Immature natural killer cell (primary cell): ENCODE results near the gene CYP3A4. TPM values are rescaled to one million over a fixed set of nuclear protein-coding genes. Genes with fewer than 3 reads are reported as not detected.
"Not testable (repeated sequence)": the region's sequence is repeated elsewhere in the genome, so short reads cannot be mapped to it uniquely, and the experiment has no call there.

ENCODE experiments used
- DNase-seq, 3 donors: peaks; one replicate each; pipeline ENCODE4 v3.0.0; 2022; ENCODE audit warnings: mixed read lengths in 1 of 3
- H3K27ac Mint-ChIP-seq, 6 donors: one replicate each; pipeline ENCODE4 v1.8.0; 2020; ENCODE audit warnings: mixed read lengths in 6 of 6, mild to moderate bottlenecking in 5 of 6, inconsistent platforms in 4 of 6, moderate library complexity in 3 of 6
- H3K27me3 Mint-ChIP-seq, 3 donors: one replicate each; pipeline ENCODE4 v1.8.0; 2020 to 2021; ENCODE audit warnings: low read depth in 3 of 3, mild to moderate bottlenecking in 3 of 3, mixed read lengths in 3 of 3, moderate library complexity in 3 of 3, inconsistent platforms in 1 of 3
- H3K36me3 Mint-ChIP-seq, 3 donors: one replicate each; pipeline ENCODE4 v1.8.0; 2020; ENCODE audit warnings: mixed read lengths in 3 of 3, inconsistent platforms in 2 of 3, mild to moderate bottlenecking in 2 of 3
- H3K4me1 Mint-ChIP-seq, 2 donors: one replicate each; pipeline ENCODE4 v1.8.0; 2020; ENCODE audit warnings: inconsistent platforms in 2 of 2, mild to moderate bottlenecking in 2 of 2, mixed read lengths in 2 of 2, moderate library complexity in 1 of 2
- H3K4me3 Mint-ChIP-seq, 5 donors: one replicate each; pipeline ENCODE4 v1.8.0; 2020; ENCODE audit warnings: mild to moderate bottlenecking in 5 of 5, mixed read lengths in 5 of 5, inconsistent platforms in 3 of 5, moderate library complexity in 3 of 5
- H3K9me3 Mint-ChIP-seq, 6 donors: one replicate each; pipeline ENCODE4 v1.8.0; 2020; ENCODE audit warnings: mild to moderate bottlenecking in 6 of 6, mixed read lengths in 6 of 6, inconsistent platforms in 4 of 6, moderate library complexity in 3 of 6
- polyA plus RNA-seq, 3 donors: library from polyadenylated mRNA; unstranded; fragments of 300-500 nt; fragmentation: Illumina TruSeq; gene quantifications; one replicate each; pipeline ENCODE4 v1.2.3, GENCODE V29; 2021

CYP3A4 gene
- polyA plus RNA-seq, 3 donors from 2014 or later, result not detected

- Mint-ChIP-seq H3K4me3 (no peak overlapping the region), H3K27me3 (peaks cover 0 to 9% (median 3%) of the 10 kb centered on the region in 3 donors), H3K36me3 (peaks cover 0 to 14% (median 4%) of the 10 kb centered on the region in 3 donors), H3K9me3 (no peaks in the 10 kb centered on the region), H3K27ac (no peak overlapping the region), H3K4me1 (no peaks in the 10 kb centered on the region)
- no peak for DNase-seq
Measured at GRCh38 chr7:99737726-99738125, 46.3 kb downstream of the CYP3A4 start.

DNA sequence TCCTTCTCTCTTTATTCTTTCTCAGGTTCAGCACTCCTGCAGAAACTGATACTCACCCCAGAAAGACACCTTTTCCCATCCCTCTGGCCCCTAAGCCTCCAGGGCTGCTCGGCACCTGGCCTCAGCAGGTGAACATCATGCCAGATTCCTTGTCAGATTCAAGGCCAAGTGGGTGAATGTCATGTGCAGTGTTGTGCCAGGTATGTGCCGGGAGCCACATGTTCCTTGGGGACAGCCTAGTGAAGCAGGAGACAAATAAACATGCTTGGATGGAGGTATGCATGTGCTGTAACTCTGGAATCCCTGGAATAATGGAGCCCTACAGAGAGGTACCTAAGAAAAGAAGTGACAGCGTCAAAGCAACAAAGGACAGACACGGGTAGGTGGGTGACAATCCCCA is 47.3 kb downstream of the CYP3A4 start:
- H3K9me3 Mint-ChIP-seq, DNase-seq, H3K27me3 Mint-ChIP-seq, H3K4me1 Mint-ChIP-seq, H3K4me3 Mint-ChIP-seq, H3K27ac Mint-ChIP-seq: not testable (repeated sequence)
- peaks cover 0 to 14% (median 4%) of the 10 kb centered on the region in 3 donors for H3K36me3 Mint-ChIP-seq

GRCh38 chr7:99734987-99735386 is 49.0 kb downstream of the CYP3A4 start, which contains the start of gene CYP3A7:
TSS of gene CYP3A7 (minus strand) at chr7:99735196. CDS start at chr7:99735093, 103 bp downstream.
- no peak for DNase-seq
- Mint-ChIP-seq H3K4me3 (no peak within 1 kb of the TSS), H3K27ac (peak within 1 kb of the TSS in 1 of 6 donors; percentile 24), H3K9me3 (no peaks in the 10 kb centered on the region), H3K27me3 (peaks cover 0 to 5% (median 0%) of the 10 kb centered on the region in 3 donors), H3K4me1 (no peaks in the 10 kb centered on the region), H3K36me3 (peaks cover 0 to 6% (median 4%) of the 10 kb centered on the region in 3 donors)

- peak in 2 of 3 donors; percentile 2 to 3 for DNase-seq
Measured at GRCh38 chr7:99733448-99733847, 50.5 kb downstream of the CYP3A4 start.

DNA sequence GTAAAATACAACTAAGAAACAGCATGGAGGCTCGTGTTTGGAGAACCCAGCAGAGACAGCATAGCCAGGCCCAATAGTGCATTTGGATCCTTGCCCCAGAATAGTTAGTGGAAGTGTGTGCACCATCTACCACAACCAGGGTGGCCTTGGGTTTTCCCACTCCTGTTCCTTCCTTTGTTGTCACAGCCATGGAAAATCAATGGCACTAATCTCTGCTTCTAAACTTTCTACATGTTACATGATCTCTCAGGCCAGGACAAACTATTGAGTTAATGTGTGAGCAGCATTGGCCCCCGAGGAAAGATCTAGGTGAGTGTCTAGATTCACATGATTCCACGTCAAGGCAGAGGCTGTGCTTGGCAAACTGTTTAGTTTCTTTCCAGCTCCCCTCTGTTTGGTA is 51.0 kb downstream of the CYP3A4 start:
- peaks cover 0 to 5% (median 0%) of the 10 kb centered on the region in 3 donors for H3K27me3 Mint-ChIP-seq
- no peak overlapping the region for H3K27ac Mint-ChIP-seq
- H3K4me1 Mint-ChIP-seq, result no peaks in the 10 kb centered on the region
- H3K4me3 Mint-ChIP-seq, result no peak overlapping the region
- H3K9me3 Mint-ChIP-seq, result no peaks in the 10 kb centered on the region
- peaks cover 0 to 6% (median 4%) of the 10 kb centered on the region in 3 donors for H3K36me3 Mint-ChIP-seq
- DNase-seq, result no peak

More at GRCh38 chr7:99733448-99733847, 50.5 kb downstream of the CYP3A4 start:
- Mint-ChIP-seq H3K36me3 (peaks cover 0 to 6% (median 4%) of the 10 kb centered on the region in 3 donors), H3K27me3 (peaks cover 0 to 5% (median 0%) of the 10 kb centered on the region in 3 donors), H3K27ac (no peak overlapping the region), H3K4me1 (no peaks in the 10 kb centered on the region), H3K4me3 (no peak overlapping the region), H3K9me3 (no peaks in the 10 kb centered on the region)

GRCh38 chr7:99731638-99732374 is 52.2 kb downstream of the CYP3A4 start:
- Mint-ChIP-seq H3K36me3 (peaks cover 0 to 2% (median 2%) of the 10 kb centered on the region in 3 donors), H3K4me3 (no peak overlapping the region), H3K27me3 (peaks cover 0 to 5% (median 0%) of the 10 kb centered on the region in 3 donors), H3K4me1 (no peaks in the 10 kb centered on the region), H3K9me3 (no peaks in the 10 kb centered on the region), H3K27ac (no peak overlapping the region)
- DNase-seq, result no peak

GRCh38 chr7:99730992-99731391 is 53.0 kb downstream of the CYP3A4 start:
- H3K9me3 Mint-ChIP-seq, result no peaks in the 10 kb centered on the region
- H3K4me1 Mint-ChIP-seq, result no peaks in the 10 kb centered on the region
- H3K36me3 Mint-ChIP-seq, result no peaks in the 10 kb centered on the region
- H3K27ac Mint-ChIP-seq, result no peak overlapping the region
- DNase-seq, result no peak
- no peak overlapping the region for H3K4me3 Mint-ChIP-seq
- peaks cover 0 to 2% (median 0%) of the 10 kb centered on the region in 3 donors for H3K27me3 Mint-ChIP-seq

DNA sequence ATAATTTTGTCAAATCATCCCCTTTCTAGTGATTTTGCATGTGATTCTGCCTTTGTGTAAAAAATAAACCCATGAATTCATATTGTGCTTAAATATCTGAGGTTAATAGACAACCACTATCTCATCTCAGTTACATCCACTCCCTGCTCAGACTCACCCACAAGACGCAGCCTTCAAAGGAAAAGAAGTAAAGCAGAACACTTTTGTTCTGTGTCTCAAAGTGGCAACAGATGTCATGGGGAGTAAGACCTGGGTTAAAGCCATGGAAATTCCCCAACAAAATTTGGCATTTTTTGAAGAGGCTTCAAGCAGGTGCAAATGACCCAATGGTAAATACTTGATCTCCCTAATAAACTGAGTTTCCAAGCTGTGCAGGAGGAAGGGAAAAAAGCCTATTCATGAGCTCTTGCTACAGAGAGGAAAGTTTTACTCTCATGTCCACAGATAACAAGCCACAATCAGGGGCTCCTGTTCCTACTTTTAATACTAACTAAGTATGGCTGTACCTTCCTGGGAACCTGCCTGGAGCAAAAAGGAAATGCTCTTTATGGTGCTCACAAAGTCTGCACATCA is 53.7 kb downstream of the CYP3A4 start:
- peaks cover 0 to 1% (median 0%) of the 10 kb centered on the region in 3 donors for H3K27me3 Mint-ChIP-seq
- H3K4me3 Mint-ChIP-seq, result no peak overlapping the region
- H3K4me1 Mint-ChIP-seq, result no peaks in the 10 kb centered on the region
- H3K36me3 Mint-ChIP-seq, result no peaks in the 10 kb centered on the region
- no peak for DNase-seq
- H3K27ac Mint-ChIP-seq, result no peak overlapping the region
- H3K9me3 Mint-ChIP-seq, result no peaks in the 10 kb centered on the region

- no peaks in the 10 kb centered on the region for H3K4me1 Mint-ChIP-seq
- H3K27ac Mint-ChIP-seq, result no peak overlapping the region
- no peak for DNase-seq
- H3K36me3 Mint-ChIP-seq, result no peaks in the 10 kb centered on the region
- no peaks in the 10 kb centered on the region for H3K27me3 Mint-ChIP-seq
- H3K9me3 Mint-ChIP-seq, result no peaks in the 10 kb centered on the region
- H3K4me3 Mint-ChIP-seq, result no peak overlapping the region
Measured at GRCh38 chr7:99729486-99730237, 54.3 kb downstream of the CYP3A4 start.

- Mint-ChIP-seq H3K4me3 (no peak overlapping the region), H3K4me1 (no peaks in the 10 kb centered on the region), H3K27ac (no peak overlapping the region), H3K9me3 (no peaks in the 10 kb centered on the region), H3K36me3 (peaks cover 0 to 4% (median 0%) of the 10 kb centered on the region in 3 donors), H3K27me3 (no peaks in the 10 kb centered on the region)
- DNase-seq, result no peak
Measured at GRCh38 chr7:99728615-99729014, 55.4 kb downstream of the CYP3A4 start.

DNA sequence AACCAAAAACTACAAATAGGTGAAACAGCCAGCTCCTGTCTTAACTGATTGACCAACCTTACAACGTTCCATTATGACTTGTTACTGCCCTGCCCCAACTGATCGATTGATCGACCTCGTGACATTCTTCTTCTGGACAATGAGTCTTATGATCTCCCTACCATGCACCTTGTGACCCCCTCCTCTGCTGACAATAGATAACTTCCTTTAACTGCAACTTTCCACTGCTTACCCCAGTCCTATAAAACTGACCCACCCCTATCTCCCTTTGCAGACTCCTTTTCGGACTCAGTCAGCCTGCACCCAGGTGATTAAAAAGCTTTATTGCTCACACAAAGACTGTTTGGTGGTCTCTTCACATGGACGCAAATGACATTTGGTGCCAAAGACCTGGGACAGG is 60.8 kb downstream of the CYP3A4 start:
- H3K4me3 Mint-ChIP-seq, H3K9me3 Mint-ChIP-seq, H3K36me3 Mint-ChIP-seq, H3K27me3 Mint-ChIP-seq, H3K27ac Mint-ChIP-seq, H3K4me1 Mint-ChIP-seq, DNase-seq: not testable (repeated sequence)

DNA sequence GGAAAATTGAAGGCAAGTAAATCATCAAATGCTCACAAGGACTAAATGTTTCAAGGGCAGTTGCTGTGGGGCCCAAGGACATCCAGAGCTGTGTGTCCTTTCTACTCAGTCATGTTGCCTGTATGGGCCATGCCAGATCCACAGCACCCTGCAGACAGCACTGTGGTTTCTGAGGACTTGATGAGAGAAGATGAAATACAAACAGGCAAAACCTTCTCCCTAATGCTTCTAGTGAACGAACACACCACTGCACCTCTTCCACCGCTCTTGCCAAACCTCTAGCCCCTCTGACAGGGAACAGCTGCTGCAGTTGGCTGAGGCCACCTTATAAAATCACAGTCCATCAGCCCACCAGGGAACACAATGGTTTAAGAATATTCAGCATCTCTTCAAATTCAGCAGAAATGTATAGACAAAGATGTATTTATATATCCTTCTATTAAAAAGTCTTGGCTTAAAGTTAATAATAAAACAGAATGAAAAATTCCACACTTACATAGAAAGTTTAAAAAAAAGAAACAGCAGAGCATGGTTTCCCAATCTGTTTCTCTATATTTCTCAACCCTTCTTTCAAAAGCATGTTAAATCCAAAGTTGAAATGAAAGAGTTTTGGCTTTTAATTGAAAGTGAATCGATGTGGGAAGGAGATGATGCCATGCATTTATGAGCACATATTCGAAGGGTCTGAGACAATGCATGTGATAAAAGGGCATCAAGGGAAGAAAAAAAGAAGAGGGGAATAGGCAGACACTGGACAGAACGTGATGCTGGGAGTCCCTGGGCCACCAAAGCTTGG is 63.0 kb downstream of the CYP3A4 start:
- H3K9me3 Mint-ChIP-seq, result no peaks in the 10 kb centered on the region
- no peak overlapping the region for H3K27ac Mint-ChIP-seq
- H3K4me3 Mint-ChIP-seq, result no peak overlapping the region
- no peaks in the 10 kb centered on the region for H3K4me1 Mint-ChIP-seq
- peaks cover 0 to 5% (median 4%) of the 10 kb centered on the region in 3 donors for H3K27me3 Mint-ChIP-seq
- peaks cover 0 to 9% (median 0%) of the 10 kb centered on the region in 3 donors for H3K36me3 Mint-ChIP-seq
- no peak for DNase-seq

GRCh38 chr7:99719996-99720769 is 63.8 kb downstream of the CYP3A4 start:
- Mint-ChIP-seq H3K27ac (no peak overlapping the region), H3K36me3 (peaks cover 0 to 12% (median 3%) of the 10 kb centered on the region in 3 donors), H3K4me3 (no peak overlapping the region), H3K9me3 (no peaks in the 10 kb centered on the region), H3K27me3 (peaks cover 0 to 5% (median 4%) of the 10 kb centered on the region in 3 donors), H3K4me1 (no peaks in the 10 kb centered on the region)
- no peak for DNase-seq
